ENCODE data around the gene SMARCA2. TPM values are rescaled to one million over a fixed set of nuclear protein-coding genes. Genes with fewer than 3 reads are reported as not detected.

Gene SMARCA2
- total and polyA plus RNA-seq, 12 donors = 38.3 to 192 (median 142) TPM

DNA sequence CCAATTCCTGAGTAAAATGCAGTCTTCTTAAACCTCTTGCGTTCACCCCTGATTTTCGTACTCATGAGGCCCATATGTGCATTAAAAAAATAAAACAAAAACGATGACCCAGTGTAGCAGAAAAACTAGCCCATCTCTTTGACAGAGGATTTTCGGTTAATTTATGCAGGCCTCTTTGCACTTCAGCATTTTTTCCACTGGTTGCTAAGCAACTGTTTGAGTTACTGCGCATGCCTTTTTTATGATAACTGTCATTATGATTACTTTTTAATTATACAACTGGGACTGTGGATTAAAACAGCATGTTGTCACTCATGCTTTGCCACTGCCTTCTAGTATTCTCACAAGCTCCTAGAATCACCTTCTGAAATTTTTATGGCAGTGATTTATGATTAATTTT, 165.0 kb downstream of the SMARCA2 start:
- H3K36me3 ChIP-seq (replicated peaks in 1 of 2) = peaks cover 0 to 7% of the 10 kb centered on the region in 2 donors
- no peak overlapping the region for H3K27ac ChIP-seq
- no peaks in the 10 kb centered on the region for H3K27me3 ChIP-seq
- intact Hi-C loops (cut with DNase I) = no loop called here
- TF ChIP-seq POLR2A (IDR thresholded peaks at IDR 0.05) = no peak
- TF ChIP-seq, protein P1, sequence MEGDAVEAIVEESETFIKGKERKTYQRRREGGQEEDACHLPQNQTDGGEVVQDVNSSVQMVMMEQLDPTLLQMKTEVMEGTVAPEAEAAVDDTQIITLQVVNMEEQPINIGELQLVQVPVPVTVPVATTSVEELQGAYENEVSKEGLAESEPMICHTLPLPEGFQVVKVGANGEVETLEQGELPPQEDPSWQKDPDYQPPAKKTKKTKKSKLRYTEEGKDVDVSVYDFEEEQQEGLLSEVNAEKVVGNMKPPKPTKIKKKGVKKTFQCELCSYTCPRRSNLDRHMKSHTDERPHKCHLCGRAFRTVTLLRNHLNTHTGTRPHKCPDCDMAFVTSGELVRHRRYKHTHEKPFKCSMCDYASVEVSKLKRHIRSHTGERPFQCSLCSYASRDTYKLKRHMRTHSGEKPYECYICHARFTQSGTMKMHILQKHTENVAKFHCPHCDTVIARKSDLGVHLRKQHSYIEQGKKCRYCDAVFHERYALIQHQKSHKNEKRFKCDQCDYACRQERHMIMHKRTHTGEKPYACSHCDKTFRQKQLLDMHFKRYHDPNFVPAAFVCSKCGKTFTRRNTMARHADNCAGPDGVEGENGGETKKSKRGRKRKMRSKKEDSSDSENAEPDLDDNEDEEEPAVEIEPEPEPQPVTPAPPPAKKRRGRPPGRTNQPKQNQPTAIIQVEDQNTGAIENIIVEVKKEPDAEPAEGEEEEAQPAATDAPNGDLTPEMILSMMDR (IDR thresholded peaks at IDR 0.05) = no peak
- DNase-seq = no peak
- H3K9me3 ChIP-seq (replicated peaks in 1 of 3) = no peaks in the 10 kb centered on the region
- WGBS, 4 donors = 81 to 85% (median 82%) methylated on average over 5 of the region's 5 CpGs
- H3K4me1 ChIP-seq (replicated peaks in 1 of 2) = no peaks in the 10 kb centered on the region
- no peak overlapping the region for H3K4me3 ChIP-seq

DNA sequence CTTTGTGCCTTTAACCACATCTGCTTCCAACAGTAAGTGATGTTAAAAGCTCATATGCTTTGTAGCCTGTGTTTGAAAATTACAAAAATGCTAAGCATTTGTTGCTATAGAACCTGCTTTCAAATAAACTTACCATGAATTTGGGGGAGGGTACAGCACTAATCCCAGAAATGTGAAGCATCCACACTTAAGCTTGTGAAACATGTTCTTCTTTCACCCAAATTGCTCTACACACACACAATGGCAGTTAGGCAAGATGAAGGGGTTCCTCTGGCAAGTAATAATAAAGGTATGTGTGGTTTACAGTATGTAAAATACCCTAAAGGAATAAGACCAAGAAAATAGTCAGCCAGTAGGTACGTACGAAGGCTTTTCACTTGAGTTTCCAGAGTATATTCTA, 165.6 kb downstream of the SMARCA2 start:
- no peaks in the 10 kb centered on the region for H3K9me3 ChIP-seq (replicated peaks in 1 of 3)
- H3K36me3 ChIP-seq (replicated peaks in 1 of 2) = peaks cover 0 to 9% of the 10 kb centered on the region in 2 donors
- no peak for DNase-seq
- H3K27me3 ChIP-seq = no peaks in the 10 kb centered on the region
- no peak overlapping the region for H3K27ac ChIP-seq
- no peak for TF ChIP-seq POLR2A (IDR thresholded peaks at IDR 0.05)
- TF ChIP-seq, protein P1 (IDR thresholded peaks at IDR 0.05) = no peak
- H3K4me1 ChIP-seq (replicated peaks in 1 of 2) = no peaks in the 10 kb centered on the region
- no peak overlapping the region for H3K4me3 ChIP-seq
- 96 to 98% (median 97%) methylated on average over 2 of the region's 2 CpGs for WGBS, 4 donors
- intact Hi-C loops (cut with DNase I) = no loop called here

DNA sequence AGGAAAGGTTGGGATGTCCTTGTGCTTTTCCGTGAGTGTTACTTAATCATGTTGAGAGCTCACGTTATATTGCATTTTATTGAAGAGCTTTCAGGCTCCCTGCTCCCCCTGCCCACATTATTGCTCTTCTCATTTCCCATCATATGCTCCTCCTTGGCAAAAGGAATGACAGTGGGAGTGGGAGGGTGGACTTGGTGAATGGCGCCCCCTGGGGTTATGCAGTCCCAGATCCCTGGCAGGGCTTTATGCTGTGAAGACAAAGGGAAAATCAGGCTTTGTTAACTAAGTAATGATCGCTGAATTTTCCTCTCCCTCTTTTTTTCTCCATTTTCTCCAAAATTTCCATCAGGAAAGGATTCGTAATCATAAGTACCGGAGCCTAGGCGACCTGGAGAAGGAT, 166.6 kb downstream of the SMARCA2 start:
- H3K9me3 ChIP-seq (replicated peaks in 1 of 3) = no peaks in the 10 kb centered on the region
- H3K36me3 ChIP-seq (replicated peaks in 1 of 2) = peaks cover 0 to 20% of the 10 kb centered on the region in 2 donors
- no peaks in the 10 kb centered on the region for H3K27me3 ChIP-seq
- no peak overlapping the region for H3K27ac ChIP-seq
- peak in 6 of 7 donors; percentile 28 to 65 (median 47) for DNase-seq
- TF ChIP-seq, protein P1 (IDR thresholded peaks at IDR 0.05) = peak; percentile 22 to 54 (median 47)
- no peak for TF ChIP-seq POLR2A (IDR thresholded peaks at IDR 0.05)
- WGBS, 4 donors = 74 to 86% (median 83%) methylated on average over 7 of the region's 7 CpGs
- H3K4me1 ChIP-seq (replicated peaks in 1 of 2) = no peaks in the 10 kb centered on the region
- H3K4me3 ChIP-seq = no peak overlapping the region
- intact Hi-C loops (cut with DNase I) = no loop called here

DNA sequence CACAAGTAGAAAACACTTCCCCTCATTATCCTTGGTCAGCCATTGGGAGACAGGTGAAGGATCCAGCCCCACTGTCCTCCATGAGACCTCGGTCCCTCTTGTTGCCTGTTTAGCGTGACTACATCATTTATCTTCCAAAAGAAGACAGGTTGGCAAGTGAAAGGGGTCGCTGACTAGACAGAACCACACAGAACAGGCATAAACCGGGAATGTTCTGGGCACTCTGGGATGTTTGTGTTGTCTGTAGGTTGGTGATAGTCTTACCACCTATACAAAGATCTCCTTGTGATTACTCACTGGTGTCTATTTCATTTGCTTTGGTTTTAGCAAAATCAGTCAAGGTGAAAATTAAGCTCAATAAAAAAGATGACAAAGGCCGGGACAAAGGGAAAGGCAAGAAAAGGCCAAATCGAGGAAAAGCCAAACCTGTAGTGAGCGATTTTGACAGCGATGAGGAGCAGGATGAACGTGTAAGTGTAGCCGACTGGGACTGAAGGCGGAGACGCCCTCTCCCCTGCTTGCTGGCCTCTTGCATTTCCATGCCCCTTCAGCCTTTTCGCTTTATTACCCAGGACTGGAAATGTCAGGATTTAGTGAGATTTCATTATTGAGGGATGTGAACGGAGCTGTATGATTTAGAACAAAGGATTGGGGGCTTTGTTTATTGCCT, 175.9 kb downstream of the SMARCA2 start:
- H3K27ac ChIP-seq = no peak overlapping the region
- no peaks in the 10 kb centered on the region for H3K27me3 ChIP-seq
- H3K4me3 ChIP-seq = no peak overlapping the region
- intact Hi-C loops (cut with DNase I) = no loop called here
- H3K4me1 ChIP-seq (replicated peaks in 1 of 2) = no peaks in the 10 kb centered on the region
- 93 to 96% (median 96%) methylated on average over 14 of the region's 14 CpGs for WGBS, 4 donors
- TF ChIP-seq, protein P1 (IDR thresholded peaks at IDR 0.05) = no peak
- TF ChIP-seq POLR2A (IDR thresholded peaks at IDR 0.05) = no peak
- peaks cover 0 to 50% of the 10 kb centered on the region in 2 donors for H3K36me3 ChIP-seq (replicated peaks in 1 of 2)
- H3K9me3 ChIP-seq (replicated peaks in 1 of 3) = no peaks in the 10 kb centered on the region
- no peak for DNase-seq

All from adrenal gland (tissue), 12 donors.